Keratinocyte (primary cell): ENCODE measurements around the gene SPINK14. TPM values are rescaled to one million over a fixed set of nuclear protein-coding genes. Genes with fewer than 3 reads are reported as not detected.
A peak's percentile ranks its signal among the peaks of the same experiment; 100 is the strongest.

Experiments
- DNase-seq: peaks from one replicate; pipeline ENCODE4 v3.0.0-alpha.2; 2011; ENCODE audit warnings: low read depth, missing footprints, low spot score
- FAIRE-seq: peaks from 2 replicates; lab custom pipeline; 2011; peaks lifted over from hg19 to GRCh38; lab: Jason Lieb, UNC
- H2AFZ ChIP-seq: 2 replicates; pipeline ENCODE4 v1.6.0; 2012; ENCODE audit warnings: low read length, control low read depth, inconsistent platforms; ENCODE audit not compliant: control insufficient read depth
- H3K27ac ChIP-seq: 2 replicates; pipeline ENCODE4 v1.5.1; 2011; ENCODE audit warnings: low read length; ENCODE audit not compliant: control insufficient read depth, insufficient read depth
- H3K27me3 ChIP-seq: 3 replicates; pipeline ENCODE4 v1.6.0; 2011; ENCODE audit warnings: low read length; ENCODE audit not compliant: control insufficient read depth, insufficient read depth; ENCODE audit errors: extremely low read depth
- H3K36me3 ChIP-seq, 2 experiments: 2 replicates in 1 of 2; 3 replicates in 1 of 2; pipeline ENCODE4 v1.5.1; 2011; ENCODE audit warnings: low read length in 2 of 2, mild to moderate bottlenecking in 1 of 2; ENCODE audit not compliant: control insufficient read depth in 2 of 2, insufficient read depth in 2 of 2; ENCODE audit errors: extremely low read depth in 1 of 2
- H3K4me1 ChIP-seq: 3 replicates; pipeline ENCODE4 v1.5.1; 2011; ENCODE audit warnings: low read length; ENCODE audit not compliant: control insufficient read depth, insufficient read depth; ENCODE audit errors: extremely low read depth
- H3K4me2 ChIP-seq: 3 replicates; pipeline ENCODE4 v1.6.0; 2011; ENCODE audit warnings: low read depth, low read length; ENCODE audit not compliant: control insufficient read depth, insufficient read depth; ENCODE audit errors: extremely low read depth
- H3K4me3 ChIP-seq, 3 experiments: fragments of 200-600 bp in 1 of 3; sonication (generic) in 1 of 3; 2 replicates in 2 of 3; 3 replicates in 1 of 3; pipeline ENCODE4 v1.5.1; 2011 to 2016; ENCODE audit warnings: low read length in 3 of 3, mild to moderate bottlenecking in 3 of 3, control low read depth in 2 of 3, inconsistent platforms in 1 of 3, low read depth in 1 of 3, mixed read lengths in 1 of 3, mixed run types in 1 of 3, moderate library complexity in 1 of 3; ENCODE audit not compliant: control insufficient read depth in 2 of 3, insufficient read depth in 2 of 3; ENCODE audit errors: extremely low read depth in 1 of 3
- H3K79me2 ChIP-seq: 2 replicates; pipeline ENCODE4 v1.6.0; 2012; ENCODE audit warnings: low read length; ENCODE audit not compliant: control insufficient read depth, insufficient read depth
- H3K9ac ChIP-seq: 3 replicates; pipeline ENCODE4 v1.6.0; 2011; ENCODE audit warnings: low read length; ENCODE audit not compliant: control insufficient read depth, insufficient read depth; ENCODE audit errors: extremely low read depth
- H3K9me1 ChIP-seq: 3 replicates; pipeline ENCODE4 v1.6.0; 2011; ENCODE audit warnings: low read length; ENCODE audit not compliant: control insufficient read depth, insufficient read depth; ENCODE audit errors: extremely low read depth
- H3K9me3 ChIP-seq: 2 replicates; pipeline ENCODE4 v1.5.1; 2012; ENCODE audit warnings: low read depth, low read length; ENCODE audit not compliant: control insufficient read depth
- H4K20me1 ChIP-seq: 3 replicates; pipeline ENCODE4 v1.6.0; 2011; ENCODE audit warnings: low read length; ENCODE audit not compliant: control insufficient read depth, insufficient read depth; ENCODE audit errors: extremely low read depth
- EZH2 ChIP-seq: IDR thresholded peaks from one replicate; pipeline ENCODE4 v1.6.1; 2012; ENCODE audit warnings: inconsistent platforms, mild to moderate bottlenecking, low read length, moderate library complexity
- dilution Hi-C: fragments of 300-500 bp; cut with MboI; formaldehyde crosslinking; loops from one replicate; pipeline ENCODE4 v1.7.0; 2020; ENCODE audit warnings: low sequenced_read_pairs; ENCODE audit not compliant: extremely low pct_ligation_motif_present
- polyA plus RNA-seq, 5 experiments: library from polyadenylated mRNA; depleted of rRNA in 3 of 5; stranded (reverse) in 3 of 5; stranded (forward) in 1 of 5; unstranded in 1 of 5; fragments of >200 nt; gene quantifications; 1 replicate in 1 of 5; 2 replicates in 3 of 5; 3 replicates in 1 of 5; pipeline versions ENCODE4 v1.2.1 to v1.2.3, GENCODE V29; 2011 to 2012; ENCODE audit warnings: missing spikeins in 2 of 5, low read depth in 1 of 5, low replicate concordance in 1 of 5
- TF ChIP-seq, protein P1 (sequence below), 3 experiments: IDR thresholded peaks in 1 of 3; conservative IDR thresholded peaks in 1 of 3; optimal IDR thresholded peaks in 1 of 3; 2 replicates in 2 of 3; 3 replicates in 1 of 3; pipeline versions ENCODE3 to v1.5.1; 2011; ENCODE audit warnings: low read length in 3 of 3, mild to moderate bottlenecking in 3 of 3, moderate library complexity in 2 of 3, control low read depth in 1 of 3, inconsistent platforms in 1 of 3; ENCODE audit not compliant: insufficient read depth in 2 of 3; ENCODE audit errors: extremely low read depth in 1 of 3

SPINK14 gene
- polyA plus RNA-seq, 1 donor (not counting 4 experiments of a cell fraction or from before 2014, with no cell fraction given), result not detected

DNA sequence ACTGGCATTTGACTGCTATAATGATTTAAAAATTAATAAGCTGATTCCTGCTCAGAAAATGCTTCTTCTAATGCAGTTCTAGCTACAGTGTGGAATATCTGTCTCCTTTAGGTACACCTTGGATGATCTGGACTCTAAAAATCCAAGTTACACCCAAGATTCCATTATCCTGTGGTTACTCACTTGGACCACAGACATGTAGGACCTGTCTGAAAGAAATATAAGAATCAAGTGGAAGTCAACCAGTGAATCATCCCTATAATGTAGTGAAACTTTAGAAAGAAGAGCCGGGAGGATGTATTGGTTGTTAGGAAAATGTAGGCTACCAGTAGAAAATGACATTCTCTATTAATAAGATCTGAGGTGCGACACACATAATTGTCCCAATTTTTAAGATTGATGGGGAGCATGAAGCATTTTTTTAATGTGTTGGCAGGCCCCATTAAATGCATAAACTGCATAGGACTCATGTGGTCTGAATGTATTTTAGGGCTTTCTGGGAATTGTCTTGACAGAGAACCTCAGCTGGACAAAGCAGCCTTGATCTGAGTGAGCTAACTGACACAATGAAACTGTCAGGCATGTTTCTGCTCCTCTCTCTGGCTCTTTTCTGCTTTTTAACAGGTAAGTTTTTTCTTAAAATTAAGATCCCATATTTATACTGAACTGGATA, 34.3 kb downstream of the SPINK14 start, which contains the start of gene SPINK6:
SPINK6 (plus strand) TSS at position 512 of the 673 bp plus-strand sequence; CDS start at position 567, 55 bp downstream.
- TF ChIP-seq, protein P1, sequence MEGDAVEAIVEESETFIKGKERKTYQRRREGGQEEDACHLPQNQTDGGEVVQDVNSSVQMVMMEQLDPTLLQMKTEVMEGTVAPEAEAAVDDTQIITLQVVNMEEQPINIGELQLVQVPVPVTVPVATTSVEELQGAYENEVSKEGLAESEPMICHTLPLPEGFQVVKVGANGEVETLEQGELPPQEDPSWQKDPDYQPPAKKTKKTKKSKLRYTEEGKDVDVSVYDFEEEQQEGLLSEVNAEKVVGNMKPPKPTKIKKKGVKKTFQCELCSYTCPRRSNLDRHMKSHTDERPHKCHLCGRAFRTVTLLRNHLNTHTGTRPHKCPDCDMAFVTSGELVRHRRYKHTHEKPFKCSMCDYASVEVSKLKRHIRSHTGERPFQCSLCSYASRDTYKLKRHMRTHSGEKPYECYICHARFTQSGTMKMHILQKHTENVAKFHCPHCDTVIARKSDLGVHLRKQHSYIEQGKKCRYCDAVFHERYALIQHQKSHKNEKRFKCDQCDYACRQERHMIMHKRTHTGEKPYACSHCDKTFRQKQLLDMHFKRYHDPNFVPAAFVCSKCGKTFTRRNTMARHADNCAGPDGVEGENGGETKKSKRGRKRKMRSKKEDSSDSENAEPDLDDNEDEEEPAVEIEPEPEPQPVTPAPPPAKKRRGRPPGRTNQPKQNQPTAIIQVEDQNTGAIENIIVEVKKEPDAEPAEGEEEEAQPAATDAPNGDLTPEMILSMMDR (optimal IDR thresholded peaks at IDR 0.05 in 1 of 3, IDR thresholded peaks at IDR 0.05 in 1 of 3, conservative IDR thresholded peaks at IDR 0.05 in 1 of 3; ENCODE audit: extremely low read depth in 1 of 3, insufficient read depth in 2 of 3, low read length in 3 of 3), result no peak
- TF ChIP-seq EZH2, result no peak
- peak; percentile 64 for FAIRE-seq
- Histone ChIP-seq H3K4me3 (peak within 1 kb of the TSS in 2 of 3 experiments; percentile 34 to 42), H3K4me2 (peak within 1 kb of the TSS; percentile 68), H3K79me2 (no peaks in the 10 kb centered on the region), H3K9ac (peak within 1 kb of the TSS; percentile 11), H2AFZ (peak within 1 kb of the TSS; percentile 24), H3K36me3 (no peaks in the 10 kb centered on the region), H3K4me1 (peaks cover 19% of the 10 kb centered on the region), H4K20me1 (no peaks in the 10 kb centered on the region), H3K9me1 (no peaks in the 10 kb centered on the region), H3K9me3 (no peaks in the 10 kb centered on the region), H3K27me3 (no peaks in the 10 kb centered on the region), H3K27ac (peak within 1 kb of the TSS; percentile 36)
- peak; percentile 65 for DNase-seq
- dilution Hi-C loops, result no loop called here

DNA sequence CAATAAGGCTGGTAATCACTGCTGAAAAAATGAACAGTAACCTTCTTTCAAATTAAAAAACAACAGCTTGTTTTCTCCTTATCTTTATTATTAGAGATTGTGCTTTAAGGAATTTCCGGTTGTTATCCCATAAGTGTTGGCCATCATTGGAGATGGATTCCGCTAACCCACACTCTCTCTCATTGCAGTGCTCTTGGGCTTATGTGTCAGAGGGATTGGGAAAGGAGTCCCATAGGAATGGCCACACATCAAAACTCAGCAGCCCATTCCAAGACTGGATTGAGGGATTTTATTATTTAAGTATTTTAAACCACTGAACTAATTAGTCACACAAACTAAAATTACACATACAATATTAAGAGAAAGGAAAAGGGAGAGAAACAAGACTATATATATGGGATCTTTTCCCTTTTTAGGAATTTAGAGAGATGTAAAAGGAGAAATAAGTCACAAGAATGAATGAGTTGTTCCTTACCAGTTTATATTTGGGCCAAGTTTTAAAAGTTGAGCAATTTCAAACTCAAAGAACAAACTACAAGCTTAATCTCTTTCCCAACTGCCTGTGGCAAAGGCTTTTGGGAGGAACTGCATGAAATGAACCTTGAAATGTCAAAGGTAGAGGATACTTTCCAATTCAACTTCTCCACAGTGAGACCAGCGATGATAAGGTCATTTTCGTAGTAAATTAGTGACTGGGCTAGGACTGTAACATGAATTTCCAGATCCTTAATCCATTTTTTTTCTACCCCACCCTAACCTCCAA, 36.9 kb downstream of the SPINK14 start:
- peak overlapping the region; percentile 47 for H3K4me2 ChIP-seq
- H3K9me1 ChIP-seq, result no peaks in the 10 kb centered on the region
- no peak overlapping the region for H3K9ac ChIP-seq
- peak overlapping the region; percentile 51 for H2AFZ ChIP-seq
- TF ChIP-seq EZH2, result no peak
- H4K20me1 ChIP-seq, result no peaks in the 10 kb centered on the region
- FAIRE-seq, result no peak
- peaks cover 28% of the 10 kb centered on the region for H3K4me1 ChIP-seq
- no peaks in the 10 kb centered on the region for H3K9me3 ChIP-seq
- no peak overlapping the region for H3K27ac ChIP-seq
- dilution Hi-C loops, result no loop called here
- no peaks in the 10 kb centered on the region for H3K27me3 ChIP-seq
- H3K36me3 ChIP-seq, result no peaks in the 10 kb centered on the region
- no peaks in the 10 kb centered on the region for H3K79me2 ChIP-seq
- DNase-seq, result no peak
- no peak overlapping the region for H3K4me3 ChIP-seq
